MV-4-11 (cell line): Measurements from ENCODE around the gene HOMER1.
"Not testable (repeated sequence)": the region's sequence is repeated elsewhere in the genome, so short reads cannot be mapped to it uniquely, and the experiment has no call there.

Experiments
- DNase-seq: peaks from one replicate; lab custom pipeline; 2025; lab: John Stamatoyannopoulos, UW

Gene HOMER1

DNA sequence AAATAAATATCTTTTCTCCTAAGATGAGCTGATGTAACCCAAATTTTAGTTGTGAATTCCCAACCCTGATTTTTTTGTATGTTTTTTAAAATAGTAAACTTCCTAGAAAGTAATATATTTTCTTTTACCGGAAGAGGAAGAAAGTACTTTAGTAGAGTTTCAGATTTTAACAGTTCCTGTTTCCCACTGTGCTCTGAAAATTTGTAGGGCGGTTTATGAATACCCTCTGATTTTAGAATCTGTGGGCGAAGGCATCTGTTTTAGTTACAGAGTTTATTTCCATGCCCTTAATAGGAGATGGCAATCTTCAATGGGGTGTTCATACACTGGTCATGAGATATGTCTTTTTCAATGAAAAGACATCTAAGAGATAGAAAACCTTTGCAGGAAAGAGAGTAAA, 3.7 kb upstream of the HOMER1 start:
- DNase-seq, result peak; percentile 19

DNA sequence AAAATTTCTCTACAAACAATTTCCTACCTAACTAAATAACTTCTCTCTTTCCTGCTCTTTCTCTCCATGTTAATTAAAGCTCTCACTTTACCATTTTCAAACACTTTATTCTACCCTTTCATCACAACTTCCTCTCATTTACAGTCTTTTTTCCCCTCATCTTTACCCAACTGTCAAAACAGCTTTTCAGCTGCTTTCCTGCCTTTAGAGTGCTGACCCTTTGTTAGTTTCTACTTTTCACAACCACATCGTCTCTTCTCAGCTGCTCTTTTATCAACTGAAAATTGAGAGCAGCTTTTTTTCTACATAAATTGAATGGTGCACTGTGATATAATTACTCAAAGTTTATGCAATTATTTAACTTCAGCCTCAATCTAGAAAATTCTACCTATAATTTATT, 3.1 kb upstream of the HOMER1 start:
- DNase-seq, result peak; percentile 3

DNA sequence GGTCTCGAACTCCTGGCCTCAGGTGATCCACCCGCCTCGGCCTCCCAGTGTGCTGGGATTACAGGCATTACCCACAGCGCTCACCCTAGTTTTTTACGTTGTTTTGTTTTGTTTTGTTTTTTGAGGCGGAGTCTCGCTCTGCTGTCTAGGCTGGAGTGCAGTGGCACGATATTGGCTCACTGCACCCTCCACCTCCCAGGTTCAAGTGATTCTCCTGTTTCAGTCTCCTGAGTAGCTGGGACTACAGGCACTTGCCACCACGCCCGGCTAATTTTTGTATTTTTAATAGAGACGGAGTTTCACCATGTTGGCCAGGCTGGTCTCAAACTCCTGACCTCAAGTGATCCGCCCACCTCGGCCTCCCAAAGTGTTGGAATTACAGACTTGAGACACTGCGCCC, 2.4 kb upstream of the HOMER1 start:
- not testable (repeated sequence) for DNase-seq

DNA sequence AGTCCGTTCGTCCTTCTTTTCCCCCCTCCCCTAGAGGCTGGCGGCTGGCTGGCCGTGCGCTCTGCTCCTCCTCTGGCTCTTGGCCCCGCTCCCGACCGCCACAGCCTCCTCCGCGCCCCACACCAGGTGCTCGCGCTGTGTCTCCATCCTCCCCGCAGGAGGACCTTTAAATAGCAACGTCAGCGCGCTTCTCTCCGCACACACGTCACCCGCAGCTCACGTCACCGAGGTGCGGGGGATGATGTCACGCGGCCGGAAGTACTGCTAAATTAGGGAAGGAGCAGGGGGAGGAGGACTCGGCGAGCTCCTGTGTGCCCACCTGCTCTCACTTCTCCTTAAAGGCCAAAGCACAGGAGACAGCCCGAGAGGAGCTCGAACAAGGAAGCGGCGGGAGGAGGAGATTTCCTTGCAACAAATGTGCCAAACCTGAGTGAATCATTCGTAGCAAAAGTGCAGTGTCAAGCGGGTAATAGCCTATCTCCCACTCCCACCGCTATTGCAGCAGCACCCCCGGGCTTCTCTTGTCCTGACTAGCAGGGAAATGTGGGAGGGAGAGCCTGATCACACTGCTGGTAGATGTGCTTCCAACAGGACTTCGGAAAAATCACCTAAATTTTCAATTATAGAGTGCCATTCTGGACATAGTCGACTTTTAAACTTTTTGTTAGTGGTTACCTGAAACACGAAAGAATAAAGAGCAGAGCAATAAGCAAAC, 614 bp upstream of the HOMER1 start:
- DNase-seq, result peak; percentile 91

DNA sequence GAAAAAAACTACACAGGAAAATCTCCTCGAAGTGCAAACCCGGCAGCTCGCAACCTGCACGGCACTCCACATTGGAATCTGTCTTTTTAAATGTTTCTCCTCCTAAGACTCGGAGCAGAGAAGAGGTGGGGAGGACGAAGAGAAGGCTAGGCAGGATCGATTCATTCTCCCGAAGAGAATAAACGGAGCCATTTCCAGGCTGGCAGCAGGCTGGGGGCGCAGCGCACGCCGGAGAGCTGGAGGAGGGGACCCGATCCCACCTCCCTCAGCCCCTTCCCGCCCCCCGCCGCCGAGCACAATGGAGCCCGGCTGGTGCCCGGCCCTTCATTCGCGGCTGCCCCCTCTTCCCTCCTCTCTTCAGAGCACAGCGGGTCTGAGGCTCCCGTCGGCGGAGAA, 628 bp downstream of the HOMER1 start:
- DNase-seq, result no peak

DNA sequence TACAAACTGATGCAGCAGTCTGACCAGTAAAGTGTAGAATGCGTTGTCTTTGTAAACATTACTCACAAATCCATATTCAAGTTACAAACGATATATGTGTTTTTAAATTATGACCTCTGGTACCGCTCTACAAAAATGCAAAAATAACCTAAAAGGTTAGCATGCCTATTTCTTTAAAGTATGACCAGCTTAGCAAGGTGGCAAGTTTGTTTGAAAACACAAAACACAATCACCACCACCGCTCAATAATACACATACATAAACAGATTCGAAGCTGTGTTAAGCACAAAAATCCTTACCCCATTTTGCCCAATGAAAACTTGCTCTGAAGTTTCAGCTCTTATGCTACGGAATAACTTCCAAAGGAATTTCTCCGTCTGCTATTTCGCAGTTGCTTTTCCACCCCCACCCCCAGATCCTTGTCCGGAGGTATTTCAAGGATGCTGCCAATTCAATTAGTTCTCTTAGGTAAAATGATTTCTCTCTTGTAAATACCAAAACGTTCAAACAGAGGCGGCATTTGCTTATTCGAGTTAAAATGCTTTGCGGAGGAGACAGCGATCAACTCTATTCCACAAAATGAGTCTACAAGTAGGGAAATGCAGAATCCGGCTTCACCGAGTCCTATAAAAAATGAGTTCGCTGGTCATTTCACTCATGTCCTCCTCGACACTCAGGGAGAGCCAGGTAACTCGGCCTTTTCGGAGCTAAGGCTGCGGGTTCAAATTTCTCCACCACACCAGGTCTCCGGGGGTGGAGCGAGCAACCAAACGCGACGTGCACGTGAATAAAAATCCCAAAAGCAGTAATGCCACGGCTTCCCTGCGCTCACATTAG, 1.2 kb downstream of the HOMER1 start:
- no peak for DNase-seq

DNA sequence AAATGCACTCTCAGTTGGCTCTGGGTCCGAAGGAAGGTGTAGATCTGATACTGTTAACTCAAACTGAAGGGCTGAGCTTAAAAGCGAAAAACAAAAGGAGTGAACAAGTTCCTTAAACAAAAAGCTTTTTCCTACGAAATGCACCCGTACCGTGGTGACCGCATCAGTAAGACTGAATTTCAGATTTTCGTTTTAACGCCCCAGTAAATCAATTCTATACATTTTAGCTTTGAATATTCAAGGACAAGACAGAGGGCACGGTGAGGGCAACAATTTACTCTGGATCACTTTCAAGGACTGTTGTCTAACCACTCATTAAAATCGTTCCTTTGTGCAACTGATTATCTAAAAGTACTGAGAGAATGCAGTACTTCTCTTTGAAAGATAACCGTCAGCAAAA, 1.9 kb downstream of the HOMER1 start:
- no peak for DNase-seq

DNA sequence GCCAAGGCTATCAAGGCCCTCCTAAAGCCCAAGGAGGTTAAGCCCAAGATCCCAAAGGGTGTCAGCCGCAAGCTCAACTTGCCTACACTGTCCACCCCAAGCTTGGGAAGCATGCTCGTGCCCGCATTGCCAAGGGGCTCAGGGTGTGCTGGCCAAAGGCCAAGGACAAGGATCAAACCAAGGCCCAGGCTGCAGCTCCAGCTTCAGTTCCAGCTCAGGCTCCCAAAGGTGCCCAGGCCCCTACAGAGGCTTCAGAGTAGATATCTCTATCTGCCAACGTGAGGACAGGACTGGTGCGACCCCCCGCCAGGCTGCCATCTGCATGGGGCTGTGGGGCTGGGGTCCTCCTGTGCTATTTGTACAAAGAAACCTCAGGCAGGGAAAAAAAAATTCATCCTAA, 3.3 kb downstream of the HOMER1 start:
- no peak for DNase-seq

DNA sequence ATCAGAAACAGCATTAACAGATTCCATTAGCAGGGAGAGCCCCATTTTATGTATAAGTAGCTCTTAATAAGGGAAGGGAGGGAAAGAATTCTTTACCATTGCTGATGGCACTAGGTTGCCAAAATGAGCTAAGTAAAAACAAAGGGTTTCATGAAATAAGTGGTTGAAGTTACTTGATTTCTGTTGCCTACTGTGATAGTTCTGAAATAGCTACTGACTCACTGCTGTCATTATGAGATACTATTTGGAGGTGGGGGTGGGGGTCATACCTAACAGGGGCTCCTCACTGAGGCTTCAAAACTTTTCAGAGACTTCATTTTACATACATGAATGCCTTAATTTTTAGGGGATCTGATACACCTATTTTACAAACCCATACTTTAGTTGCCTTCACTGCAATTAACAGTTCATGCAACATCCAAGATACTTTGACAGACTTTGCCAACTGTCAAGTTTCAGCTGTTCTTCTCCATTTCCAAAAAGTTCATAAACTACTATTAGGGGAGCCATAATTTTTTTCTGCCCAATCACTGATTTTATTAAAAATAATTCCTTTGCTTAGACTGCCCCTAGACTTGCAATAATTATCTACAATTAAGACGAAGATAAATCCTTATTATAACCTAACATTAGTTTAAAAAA, 4.6 kb downstream of the HOMER1 start:
- no peak for DNase-seq

DNA sequence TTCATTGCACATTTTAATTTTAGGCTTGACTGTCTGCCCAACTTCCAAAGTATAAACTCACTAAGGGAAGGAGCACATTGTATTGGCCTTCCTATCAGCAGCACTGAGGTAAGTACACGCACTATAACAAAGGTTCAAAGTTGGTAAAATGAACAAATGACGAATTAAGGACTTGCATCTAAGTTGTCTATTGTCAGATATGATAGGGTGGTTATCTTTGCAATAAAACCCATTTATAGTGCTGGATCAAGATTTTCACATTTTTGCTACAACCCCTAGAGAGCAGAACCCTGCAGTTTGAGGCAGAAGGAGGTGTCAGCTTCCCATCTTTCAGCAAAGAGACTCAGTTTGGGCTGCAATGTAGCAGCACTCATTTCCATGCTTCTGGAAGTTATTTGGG, 5.1 kb downstream of the HOMER1 start:
- DNase-seq, result no peak

DNA sequence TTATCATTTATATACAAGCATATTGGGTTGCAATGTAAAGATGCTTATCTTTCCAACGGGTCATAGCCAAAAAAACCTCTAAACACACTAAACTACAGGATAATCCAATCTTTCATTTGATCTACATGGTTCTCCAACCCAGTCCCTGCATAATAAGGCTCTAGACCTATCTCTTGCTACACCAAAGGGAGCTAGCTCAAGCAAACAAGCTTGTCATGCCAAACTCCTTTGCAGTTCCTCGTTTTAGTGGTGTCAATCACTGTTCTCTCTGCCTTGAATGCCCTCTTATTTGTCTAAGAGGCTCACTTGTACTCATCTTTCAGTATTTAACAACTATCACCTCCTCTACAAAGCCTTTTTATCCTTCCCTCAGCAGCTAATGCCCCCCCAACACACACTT, 5.6 kb downstream of the HOMER1 start:
- DNase-seq, result peak; percentile 25

DNA sequence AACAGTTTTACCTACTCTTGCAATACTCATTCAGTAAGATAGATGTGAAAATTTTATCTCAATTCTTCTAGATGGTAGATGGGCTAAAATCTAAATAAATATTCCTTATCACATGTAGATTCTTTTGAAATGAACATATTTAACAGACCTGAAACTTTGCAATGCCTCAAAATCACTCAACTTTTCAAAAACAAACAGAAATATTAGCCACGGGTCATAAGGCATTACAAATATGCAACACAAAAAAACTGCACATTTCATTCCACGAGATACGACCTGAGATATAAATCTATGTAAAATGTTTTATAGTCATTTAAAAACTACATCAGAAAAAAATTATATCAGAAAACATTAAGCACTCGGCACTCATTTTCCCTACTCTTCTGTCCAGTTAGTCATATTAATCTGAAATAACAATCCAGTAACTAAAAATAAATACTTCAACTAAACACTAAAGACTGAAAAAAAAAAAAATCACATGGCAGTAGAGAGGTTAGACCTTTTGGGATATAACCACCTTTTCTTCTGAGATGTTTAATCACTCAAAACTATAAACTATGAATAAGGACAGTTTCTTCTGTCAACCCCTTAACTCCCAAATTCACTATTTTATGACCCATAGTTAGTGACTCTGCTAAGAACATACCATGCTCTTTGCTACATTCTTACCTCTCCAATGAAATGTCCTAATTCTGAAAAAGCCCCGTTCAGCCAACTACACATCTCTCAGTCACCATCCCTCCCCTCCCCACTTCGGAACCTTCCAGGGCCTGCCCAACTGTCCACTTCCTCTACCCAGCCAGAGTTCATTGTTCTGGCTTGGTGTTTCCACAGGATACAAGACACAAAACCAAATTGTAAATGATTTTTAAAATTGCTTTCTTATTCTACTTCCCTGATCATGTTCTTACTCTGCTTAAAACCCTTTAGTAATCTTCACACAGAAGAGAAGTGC, 6.4 kb downstream of the HOMER1 start:
- DNase-seq, result no peak

DNA sequence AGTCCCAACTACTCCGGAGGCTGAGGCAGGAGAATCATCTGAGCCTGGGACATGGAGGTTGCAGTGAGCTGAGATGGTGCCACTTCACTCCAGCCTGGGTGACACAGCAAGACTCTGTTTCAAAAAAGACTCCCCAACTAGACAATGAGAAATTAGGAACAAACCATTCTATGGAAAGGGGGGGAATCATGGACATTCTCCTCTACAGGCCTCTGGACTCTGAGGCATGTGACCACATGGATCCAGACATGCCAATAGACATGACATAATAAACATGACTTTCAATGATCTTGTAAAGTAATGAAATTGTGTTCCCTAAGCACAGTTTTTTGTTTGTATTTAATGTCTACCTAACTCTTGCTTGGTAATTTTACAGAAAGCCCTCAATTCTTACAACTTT, 8.8 kb downstream of the HOMER1 start:
- DNase-seq, result no peak

DNA sequence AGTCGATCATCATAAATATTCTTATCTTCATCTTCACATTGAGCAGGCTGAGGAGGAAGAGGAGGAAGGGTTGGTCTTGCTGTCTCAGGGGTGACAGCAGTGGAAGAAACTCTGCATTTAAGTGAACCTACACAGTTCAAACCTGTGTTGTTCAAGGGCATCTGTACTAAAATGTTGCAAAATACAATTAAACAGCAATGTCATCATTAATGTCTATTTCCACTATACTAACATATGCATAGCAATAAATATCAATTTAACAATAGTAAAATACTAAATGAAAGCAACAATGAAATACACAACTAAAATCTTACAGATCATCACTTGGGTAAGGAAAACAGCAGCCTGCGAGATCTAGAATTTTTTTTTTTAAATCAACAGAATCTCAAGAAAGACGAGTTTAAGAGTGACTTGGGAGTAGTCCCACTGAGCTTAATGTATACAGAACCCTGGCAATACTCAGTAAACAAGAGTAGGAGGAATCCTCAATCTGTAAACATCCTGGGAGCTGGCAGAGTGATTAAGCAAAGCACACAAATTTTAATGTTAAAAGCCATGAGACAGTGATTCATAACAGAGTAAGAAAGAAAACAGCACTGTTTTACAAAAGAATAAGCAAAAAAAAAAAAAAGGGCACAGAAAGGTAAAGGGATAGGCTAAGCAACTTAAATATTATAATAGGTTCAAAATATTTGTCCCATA, 10.0 kb downstream of the HOMER1 start:
- DNase-seq, result no peak

DNA sequence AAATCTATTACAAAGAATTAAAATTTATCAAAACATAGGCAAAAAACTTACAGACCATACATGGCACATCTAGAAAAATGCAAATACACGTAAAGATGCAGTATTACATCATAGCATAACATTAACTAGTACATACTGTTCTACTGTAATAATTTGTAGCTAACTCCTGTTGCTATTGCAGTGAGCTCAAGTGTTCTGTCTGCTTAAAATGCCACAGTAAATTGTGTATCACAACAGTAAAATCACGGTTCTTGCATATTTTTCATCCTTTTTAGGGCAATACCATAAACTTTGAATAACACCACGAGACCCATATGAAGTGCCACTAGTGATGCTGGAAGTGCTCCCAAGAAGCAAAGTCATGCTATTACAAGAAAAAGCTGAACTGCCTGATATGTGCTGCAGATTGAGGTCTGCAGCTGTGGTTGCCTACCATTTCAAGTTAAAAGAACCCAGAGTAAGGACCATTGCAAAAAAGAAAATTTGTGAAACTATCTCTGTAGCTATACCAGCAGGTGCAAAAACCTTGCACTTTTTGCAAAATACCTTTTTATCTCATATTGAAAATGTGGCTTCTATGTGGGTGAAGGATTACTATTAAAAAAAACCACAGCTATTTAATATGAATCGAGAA, 14.2 kb downstream of the HOMER1 start:
- DNase-seq, result no peak

DNA sequence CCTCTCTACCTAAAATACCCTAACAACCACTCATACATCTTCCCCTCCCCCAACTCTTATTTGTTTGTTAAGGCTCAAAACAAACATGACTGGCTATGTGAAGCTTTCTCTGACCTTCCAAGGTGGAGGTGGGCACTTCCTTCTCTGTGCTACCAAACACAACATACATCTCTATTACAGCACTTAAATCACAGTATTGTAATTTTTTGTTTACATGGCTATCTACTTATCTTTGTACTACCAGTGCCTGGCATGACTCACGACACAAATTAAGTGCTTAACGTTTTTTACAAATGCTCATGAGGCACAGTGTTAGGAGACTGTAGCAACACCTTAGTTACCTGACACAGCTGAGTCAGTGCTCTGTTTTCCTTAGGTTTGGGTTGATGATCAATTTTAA, 18.6 kb downstream of the HOMER1 start:
- no peak for DNase-seq

DNA sequence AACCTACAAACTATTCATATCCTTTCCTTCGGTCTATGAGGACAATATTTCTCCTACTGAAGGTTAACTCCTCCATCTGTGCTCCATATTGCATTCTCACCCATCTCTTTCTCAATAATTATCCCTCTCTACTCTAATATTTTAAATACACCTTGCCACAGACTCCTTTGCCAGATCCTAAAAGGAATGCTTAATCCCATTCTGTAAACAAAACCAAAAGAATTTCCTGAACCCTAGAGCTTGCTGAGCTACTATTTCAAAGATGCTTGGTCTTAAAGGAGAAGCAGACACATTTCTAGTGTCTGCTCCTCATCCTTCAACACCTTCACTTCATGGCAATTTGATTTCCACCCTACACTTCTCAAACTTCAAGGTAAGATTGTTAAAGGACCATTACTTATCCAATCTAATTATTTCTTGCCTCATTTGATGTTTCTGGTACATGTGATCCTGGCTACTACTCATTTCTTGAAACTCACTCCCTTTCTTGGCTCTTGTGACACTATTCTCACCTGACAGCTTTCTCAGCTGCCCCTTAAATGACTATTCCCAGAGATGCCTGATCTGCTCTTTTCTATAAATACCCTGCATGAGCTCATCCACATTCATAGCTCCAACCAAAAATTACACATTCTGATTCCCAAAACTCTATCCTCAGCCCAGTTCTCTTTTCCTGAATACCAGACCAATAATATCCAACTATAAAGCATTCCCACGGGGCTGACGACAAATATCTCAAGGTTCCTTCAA, 20.2 kb downstream of the HOMER1 start:
- no peak for DNase-seq

DNA sequence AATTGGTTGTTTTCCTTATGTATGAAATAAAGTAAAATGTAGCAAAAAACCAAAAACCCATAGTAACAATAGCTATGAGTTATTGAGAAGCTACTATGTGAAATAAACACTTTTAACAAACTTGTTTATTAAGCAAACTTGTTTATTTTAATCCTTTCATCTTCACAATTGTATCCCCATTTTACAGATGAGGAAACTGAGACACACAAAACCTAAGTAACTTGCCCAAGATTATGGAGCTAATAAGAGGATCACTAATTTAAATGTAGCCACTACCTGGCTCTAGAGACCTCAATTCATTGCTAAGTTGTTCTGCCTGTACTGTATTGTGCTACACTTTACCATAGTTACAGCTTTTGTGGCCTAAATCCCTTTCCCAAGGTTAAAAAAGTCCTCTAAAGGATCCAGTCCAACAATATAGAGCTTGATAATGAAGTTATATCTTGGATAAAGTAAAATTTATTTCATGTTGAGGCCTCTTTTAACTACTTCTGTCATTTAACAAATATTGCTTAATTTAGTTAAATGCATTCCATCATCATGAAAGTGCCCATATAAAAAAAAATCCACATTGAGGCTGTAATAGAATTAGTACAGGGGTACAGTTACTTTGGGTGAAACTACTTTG, 22.1 kb downstream of the HOMER1 start:
- no peak for DNase-seq

DNA sequence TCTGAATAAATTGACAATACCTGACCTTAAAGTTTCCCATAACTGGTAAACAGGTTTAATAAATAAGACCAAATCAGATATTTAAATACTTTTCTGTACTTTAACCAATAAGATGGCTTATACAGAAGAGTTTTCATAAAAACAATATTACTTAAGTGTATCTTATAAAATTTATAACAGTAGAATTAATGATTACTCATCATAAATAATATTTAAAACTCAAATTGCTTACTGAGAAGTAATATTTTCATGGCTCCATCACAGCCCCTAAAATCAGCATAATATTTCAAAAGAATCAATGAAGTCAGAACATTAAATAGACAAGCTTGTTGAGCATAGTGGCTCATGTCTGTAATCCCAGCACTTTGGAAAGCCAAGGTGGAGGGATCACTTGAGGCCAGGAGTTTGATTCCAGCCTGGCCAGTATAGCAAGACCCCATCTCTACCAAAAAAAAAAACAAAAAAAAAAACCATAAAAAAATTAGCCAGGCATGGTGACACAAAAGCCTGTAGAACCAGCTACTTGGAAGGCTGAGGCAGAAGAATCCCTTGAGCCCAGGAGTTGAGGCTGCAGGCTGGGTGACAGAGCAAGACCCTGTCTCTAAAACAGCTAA, 23.5 kb downstream of the HOMER1 start:
- DNase-seq, result no peak
